H1 (cell line): Measurements from ENCODE around the gene GPC6. TPM values are rescaled to one million over a fixed set of nuclear protein-coding genes. Genes with fewer than 3 reads are reported as not detected.

Experiments used
- CTCF ChIA-PET: fragments of 300-600 bp; sonication (Branson Sonifier 250); formaldehyde crosslinking; loops from one replicate; lab custom pipeline; 2021; ENCODE audit not compliant: partially characterized antibody; lab: Charles Lee
- POLR2A ChIA-PET: fragments of 300-600 bp; sonication (Branson Sonifier 250); formaldehyde crosslinking; loops from one replicate; lab custom pipeline; 2021; ENCODE audit warnings: inconsistent platforms; ENCODE audit not compliant: partially characterized antibody; lab: Charles Lee
- DNase-seq, 2 experiments: peaks; one replicate each; pipeline versions ENCODE4 v3.0.0 to v3.0.0-alpha.2; 2010 to 2022; ENCODE audit warnings: low spot score in 2 of 2, low read depth in 1 of 2, mixed read lengths in 1 of 2
- FAIRE-seq: peaks from 2 replicates; lab custom pipeline; 2011; peaks lifted over from hg19 to GRCh38; lab: Jason Lieb, UNC
- H2AFZ ChIP-seq: 2 replicates; pipeline ENCODE4 v1.8.1; 2012; ENCODE audit warnings: low read length, inconsistent platforms
- H2AK5ac ChIP-seq: 2 replicates; pipeline ENCODE4 v1.6.1; 2013; ENCODE audit warnings: low read depth, low read length
- H2BK120ac ChIP-seq: replicated peaks from 2 replicates; pipeline ENCODE3; 2013; ENCODE audit warnings: low read depth, low read length, inconsistent platforms
- H2BK12ac ChIP-seq: 2 replicates; pipeline ENCODE4 v1.6.1; 2013; ENCODE audit warnings: low read depth, low read length
- H2BK15ac ChIP-seq: 2 replicates; pipeline ENCODE4 v1.6.1; 2013; ENCODE audit warnings: low read length
- H2BK20ac ChIP-seq: 2 replicates; pipeline ENCODE4 v1.6.1; 2013; ENCODE audit warnings: low read length
- H2BK5ac ChIP-seq: 2 replicates; pipeline ENCODE4 v1.6.1; 2013; ENCODE audit warnings: low read depth, low read length
- H3K14ac ChIP-seq: 2 replicates; pipeline ENCODE4 v1.6.1; 2013; ENCODE audit warnings: inconsistent platforms; ENCODE audit not compliant: insufficient read length
- H3K18ac ChIP-seq: 2 replicates; pipeline ENCODE4 v1.6.1; 2013; ENCODE audit warnings: low read length; ENCODE audit errors: extremely low read depth
- H3K23ac ChIP-seq: 2 replicates; pipeline ENCODE4 v1.6.1; 2013; ENCODE audit warnings: inconsistent platforms; ENCODE audit not compliant: insufficient read length
- H3K23me2 ChIP-seq: 2 replicates; pipeline ENCODE4 v1.6.1; 2013; ENCODE audit warnings: low read depth, low read length
- H3K27ac ChIP-seq: 2 replicates; pipeline ENCODE4 v1.6.1; 2011; ENCODE audit warnings: low read depth, low read length, inconsistent platforms
- H3K27me3 ChIP-seq, 4 experiments: replicated peaks in 1 of 4; 1 replicate in 1 of 4; 2 replicates in 3 of 4; pipeline versions ENCODE4 v1.6.1 to v1.8.1; 2011 to 2013; ENCODE audit warnings: low read length in 3 of 4, mild to moderate bottlenecking in 3 of 4, inconsistent platforms in 2 of 4, mixed read lengths in 2 of 4, moderate library complexity in 1 of 4; ENCODE audit not compliant: control insufficient read depth in 3 of 4, insufficient read depth in 3 of 4; ENCODE audit errors: extremely low read depth in 1 of 4
- H3K36me3 ChIP-seq, 4 experiments: 2 replicates each; pipeline versions ENCODE4 v1.6.1 to v1.8.1; 2011 to 2013; ENCODE audit warnings: mild to moderate bottlenecking in 4 of 4, low read length in 3 of 4, moderate library complexity in 2 of 4, control low read depth in 1 of 4, inconsistent platforms in 1 of 4; ENCODE audit not compliant: insufficient read depth in 4 of 4, control insufficient read depth in 2 of 4
- H3K4ac ChIP-seq: replicated peaks from 2 replicates; pipeline ENCODE3; 2013; ENCODE audit warnings: low read length, low read depth, mixed read lengths, inconsistent platforms; ENCODE audit not compliant: insufficient read length
- H3K4me1 ChIP-seq, 4 experiments: replicated peaks in 1 of 4; 1 replicate in 1 of 4; 2 replicates in 3 of 4; pipeline versions ENCODE4 v1.6.1 to v1.8.1; 2011 to 2013; ENCODE audit warnings: low read length in 3 of 4, inconsistent platforms in 2 of 4, mixed read lengths in 1 of 4; ENCODE audit not compliant: insufficient read depth in 4 of 4, control insufficient read depth in 3 of 4
- H3K4me2 ChIP-seq, 2 experiments: 2 replicates each; pipeline versions ENCODE4 v1.6.1 to v1.8.1; 2011 to 2013; ENCODE audit warnings: low read depth in 2 of 2, low read length in 2 of 2, control low read depth in 1 of 2, inconsistent platforms in 1 of 2, mild to moderate bottlenecking in 1 of 2; ENCODE audit not compliant: insufficient read depth in 1 of 2
- H3K4me3 ChIP-seq, 4 experiments: fragments of 200-600, 300-600 bp in 1 of 4; sonication (generic), shearing (Covaris generic), sonication (Bioruptor Twin) in 1 of 4; 2 replicates each; pipeline versions ENCODE4 v1.5.1 to v1.8.1; 2011 to 2016; ENCODE audit warnings: low read length in 4 of 4, low read depth in 3 of 4, control low read depth in 2 of 4, inconsistent platforms in 2 of 4, mild to moderate bottlenecking in 2 of 4, mixed read lengths in 1 of 4, moderate library complexity in 1 of 4; ENCODE audit not compliant: insufficient read depth in 2 of 4; ENCODE audit errors: extremely low read depth in 1 of 4
- H3K56ac ChIP-seq: replicated peaks from 2 replicates; pipeline ENCODE3; 2013; ENCODE audit warnings: low read depth, mild to moderate bottlenecking, mixed read lengths, low read length, inconsistent platforms; ENCODE audit not compliant: insufficient read length
- H3K79me1 ChIP-seq: 2 replicates; pipeline ENCODE4 v1.6.1; 2013; ENCODE audit warnings: low read depth, low read length, control low read depth
- H3K79me2 ChIP-seq, 2 experiments: 2 replicates each; pipeline versions ENCODE4 v1.6.1 to v1.8.1; 2012 to 2013; ENCODE audit warnings: low read length in 2 of 2, mild to moderate bottlenecking in 2 of 2, inconsistent platforms in 1 of 2; ENCODE audit not compliant: insufficient read depth in 2 of 2, control insufficient read depth in 1 of 2
- H3K9ac ChIP-seq, 4 experiments: replicated peaks in 1 of 4; 1 replicate in 1 of 4; 2 replicates in 3 of 4; pipeline versions ENCODE4 v1.6.1 to v1.8.1; 2011 to 2013; ENCODE audit warnings: low read depth in 3 of 4, low read length in 3 of 4, control low read depth in 2 of 4, mild to moderate bottlenecking in 2 of 4, moderate library complexity in 2 of 4, inconsistent platforms in 1 of 4; ENCODE audit errors: extremely low read depth in 1 of 4
- H3K9me3 ChIP-seq, 2 experiments: 2 replicates each; pipeline versions ENCODE4 v1.6.1 to v1.8.1; 2012 to 2013; ENCODE audit warnings: mild to moderate bottlenecking in 2 of 2, moderate library complexity in 2 of 2, control low read depth in 1 of 2, inconsistent platforms in 1 of 2, low read depth in 1 of 2, low read length in 1 of 2, mixed read lengths in 1 of 2; ENCODE audit not compliant: insufficient read depth in 2 of 2
- H4K20me1 ChIP-seq, 2 experiments: replicated peaks in 1 of 2; 2 replicates each; pipeline versions ENCODE3 to v1.8.1; 2011 to 2013; ENCODE audit warnings: inconsistent platforms in 2 of 2, low read length in 2 of 2, mild to moderate bottlenecking in 1 of 2; ENCODE audit not compliant: insufficient read depth in 2 of 2, control insufficient read depth in 1 of 2
- H4K5ac ChIP-seq: 2 replicates; pipeline ENCODE4 v1.6.1; 2013; ENCODE audit warnings: low read length, low read depth, mixed read lengths, inconsistent platforms; ENCODE audit not compliant: insufficient read length
- H4K8ac ChIP-seq: 2 replicates; pipeline ENCODE4 v1.8.0; 2013; ENCODE audit warnings: mild to moderate bottlenecking, moderate library complexity, low read length, inconsistent platforms; ENCODE audit not compliant: insufficient read depth; ENCODE audit errors: extremely low read depth
- H4K91ac ChIP-seq: replicated peaks from 2 replicates; pipeline ENCODE3; 2013; ENCODE audit warnings: low read length, mixed read lengths, inconsistent platforms; ENCODE audit not compliant: insufficient read length
- CTCF ChIP-seq, 3 experiments: IDR thresholded peaks; 1 replicate in 2 of 3; 2 replicates in 1 of 3; pipeline versions ENCODE4 v1.5.1 to v1.6.1; 2011; ENCODE audit warnings: low read length in 3 of 3, mild to moderate bottlenecking in 3 of 3, inconsistent platforms in 2 of 3, low read depth in 1 of 3, moderate library complexity in 1 of 3; ENCODE audit not compliant: insufficient read depth in 1 of 3; ENCODE audit errors: control extremely low read depth in 1 of 3
- KDM1A ChIP-seq: fragments of 200-600, 300-600 bp; sonication (generic); IDR thresholded peaks from 2 replicates; pipeline ENCODE4 v1.7.1; 2016; ENCODE audit warnings: mild to moderate bottlenecking, low read length, borderline replicate concordance
- RAD21 ChIP-seq, 2 experiments: IDR thresholded peaks in 1 of 2; conservative IDR thresholded peaks in 1 of 2; 2 replicates each; pipeline ENCODE4 v1.6.1; 2011; ENCODE audit warnings: low read depth in 2 of 2, low read length in 2 of 2, improper control_type of control experiment in 1 of 2, inconsistent platforms in 1 of 2, mild to moderate bottlenecking in 1 of 2, moderate library complexity in 1 of 2
- YY1 ChIP-seq: IDR thresholded peaks from 2 replicates; pipeline ENCODE4 v1.6.1; 2011; ENCODE audit warnings: low read depth, mild to moderate bottlenecking, low read length
- WGBS, 2 experiments: shearing (Covaris generic) in 1 of 2; methylation state at CpG; one replicate each; pipeline versions ENCODE4 v1.1.6 to v1.1.7; 2013 to 2015; ENCODE audit warnings: low lambda C conversion rate in 2 of 2, mixed read lengths in 2 of 2, inconsistent platforms in 1 of 2, low coverage in 1 of 2, missing lambda C conversion rate in 1 of 2; ENCODE audit not compliant: insufficient replicate concordance in 2 of 2, insufficient coverage in 1 of 2, insufficient read length in 1 of 2; ENCODE audit errors: extremely low coverage in 1 of 2, missing lambda C conversion rate in 1 of 2; 5-methylcytosine and 5-hydroxymethylcytosine counted together
- polyA plus RNA-seq, 7 experiments: library from polyadenylated mRNA; depleted of rRNA in 3 of 7; stranded (reverse) in 5 of 7; unstranded in 2 of 7; fragments of >200 nt in 5 of 7; fragments of 200-250 nt in 2 of 7; gene quantifications; 1 replicate in 5 of 7; 2 replicates in 1 of 7; 4 replicates in 1 of 7; pipeline versions ENCODE4 v1.2.1 to v1.2.3, GENCODE V29; 2011 to 2013; ENCODE audit warnings: missing spikeins in 2 of 7, mixed read lengths in 2 of 7
- total RNA-seq: library from RNA; stranded (reverse); fragmentation: NEBNext Ultra II Directional; extraction: Animal tissue kit (Norgen Biotek cat#: 25700); gene quantifications from 2 replicates; pipeline ENCODE4 v1.2.1, GENCODE V29; 2021

The GPC6 gene
- total and polyA plus RNA-seq, 2 of the 8 experiments (the other 6 are each of a cell fraction or from before 2014, with no cell fraction given): 5.4 to 12.0 TPM

- Histone ChIP-seq H3K36me3 (no peaks in the 10 kb centered on the region), H3K9me3 (no peaks in the 10 kb centered on the region), H3K27me3 (no peaks in the 10 kb centered on the region), H4K8ac (no peak overlapping the region), H2BK20ac (no peak overlapping the region), H2BK120ac (no peak overlapping the region), H3K4ac (no peak overlapping the region), H3K4me1 (peaks cover 8 to 23% (median 13%) of the 10 kb centered on the region in 4 experiments), H3K79me1 (no peaks in the 10 kb centered on the region; the same call in 1 of the 2 replicates), H2AK5ac (no peak overlapping the region), H4K5ac (no peak overlapping the region), H2BK15ac (no peak overlapping the region), H3K4me2 (no peak overlapping the region), H4K91ac (no peak overlapping the region), H3K23ac (no peak overlapping the region), H3K27ac (no peak overlapping the region), H3K9ac (no peak overlapping the region), H3K4me3 (no peak overlapping the region), H3K23me2 (no peaks in the 10 kb centered on the region), H3K14ac (no peak overlapping the region), H2AFZ (no peak overlapping the region), H3K79me2 (peaks cover 0 to 20% of the 10 kb centered on the region in 2 experiments; a peak in 2 of 4 replicates), H3K56ac (no peak overlapping the region), H2BK12ac (no peak overlapping the region), H3K18ac (no peak overlapping the region), H2BK5ac (no peak overlapping the region), H4K20me1 (no peaks in the 10 kb centered on the region)
- WGBS, 2 experiments: 68% methylated on average over 8 of the region's 8 CpGs; no CpG with 5 or more reads in 1 of the 2 experiments
- ChIA-PET CTCF (interaction anchor here (0.7 to 3.2 kb wide), 12 partner anchors 9 to 944 kb away, joined by 3 to 13 read pairs (median 6); partner anchors contain the start of gene GPC6), POLR2A (interaction anchor here (1.0 kb wide), 2 partner anchors 14 to 23 kb away, joined by 4 read pairs; partner anchors contain the start of gene GPC6)
- FAIRE-seq (peak; percentile 7), DNase-seq (no peak)
- TF ChIP-seq RAD21 (IDR thresholded peaks at IDR 0.05 in 1 of 2, conservative IDR thresholded peaks at IDR 0.05 in 1 of 2; ENCODE audit: low read depth in 2 of 2, low read length in 2 of 2) (peak; percentile 90 to 96), CTCF (IDR thresholded peaks at IDR 0.05; ENCODE audit: control extremely low read depth in 1 of 3, insufficient read depth in 1 of 3, low read depth in 1 of 3, low read length in 3 of 3) (peak; percentile 73 to 84 (median 84)), YY1 (0 out of 2 replicates have a peak, but pooled peaks have one; percentile 18), KDM1A (no peak)
Observed at GRCh38 chr13:93248627-93249047, 22.0 kb downstream of the GPC6 start.
